ENCODE measurements around the gene ANKRD39. TPM values are rescaled to one million over a fixed set of nuclear protein-coding genes. Genes with fewer than 3 reads are reported as not detected.

Gene ANKRD39
- total and polyA plus RNA-seq, 9 of the 15 experiments (the other 6 are each of a cell fraction or from before 2014, with no cell fraction given) = 8.2 to 33.1 (median 23.8) TPM

GRCh38 chr2:96869822-96870625 is 12.2 kb upstream of the ANKRD39 start, which contains the start of gene SEMA4C (continued):
- TF ChIP-seq GMEB1 (CRISPR knock-in tag; IDR thresholded peaks at IDR 0.05) = peak; percentile 65
- TF ChIP-seq TOE1 (IDR thresholded peaks at IDR 0.05; ENCODE audit: borderline replicate concordance) = no peak
- no peak for TF ChIP-seq TOE1 (CRISPR knock-in tag; IDR thresholded peaks at IDR 0.05; ENCODE audit: borderline replicate concordance, low read depth)
- TF ChIP-seq SUPT5H (IDR thresholded peaks at IDR 0.05) = no peak; the same call in 1 of the 2 replicates
- TF ChIP-seq CBFA2T2 (conservative IDR thresholded peaks at IDR 0.05) = no peak
- TF ChIP-seq PTTG1 (tag; IDR thresholded peaks at IDR 0.05; ENCODE audit: low read depth) = no peak
- TF ChIP-seq ZNF766 (CRISPR knock-in tag; conservative IDR thresholded peaks at IDR 0.05) = peak; percentile 3; the same call in 1 of the 2 replicates
- no peak for TF ChIP-seq MAFF (IDR thresholded peaks at IDR 0.05; ENCODE audit: low read length)
- no peak for TF ChIP-seq KHSRP (IDR thresholded peaks at IDR 0.05)
- no peak for TF ChIP-seq FOXA1 (IDR thresholded peaks at IDR 0.05; ENCODE audit: borderline replicate concordance)
- TF ChIP-seq RNF219 (CRISPR knock-in tag; IDR thresholded peaks at IDR 0.05) = no peak
- TF ChIP-seq ZNF212 (CRISPR knock-in tag; IDR thresholded peaks at IDR 0.05) = no peak
- no peak for TF ChIP-seq PHTF2 (CRISPR knock-in tag; IDR thresholded peaks at IDR 0.05)
- no peak for TF ChIP-seq THRAP3 (IDR thresholded peaks at IDR 0.05; ENCODE audit: borderline replicate concordance)
- TF ChIP-seq USF1 (CRISPR knock-in tag; IDR thresholded peaks at IDR 0.05) = no peak
- TF ChIP-seq ETV5 (CRISPR knock-in tag; IDR thresholded peaks at IDR 0.05; ENCODE audit: low read depth) = 0 out of 2 replicates have a peak, but pooled peaks have one; percentile 15
- no peak for TF ChIP-seq ZNF253 (CRISPR knock-in tag; conservative IDR thresholded peaks at IDR 0.05)
- no peak for TF ChIP-seq ZNF785 (CRISPR knock-in tag; IDR thresholded peaks at IDR 0.05)
- no peak for TF ChIP-seq LEF1 (IDR thresholded peaks at IDR 0.05)
- TF ChIP-seq ZHX1 (conservative IDR thresholded peaks at IDR 0.05; ENCODE audit: low read length) = no peak
- TF ChIP-seq RB1 (IDR thresholded peaks at IDR 0.05; ENCODE audit: low read depth) = peak; percentile 69
- TF ChIP-seq SAFB (IDR thresholded peaks at IDR 0.05; ENCODE audit: borderline replicate concordance, low read depth, low read length) = no peak
- TF ChIP-seq RBM14 (IDR thresholded peaks at IDR 0.05; ENCODE audit: borderline replicate concordance, insufficient read depth, low read depth, low read length) = no peak

Data from K562 (cell line).